Muscle of back (tissue), 11 donors: ENCODE data around the gene NANOS3. TPM values are rescaled to one million over a fixed set of nuclear protein-coding genes. Genes with fewer than 3 reads are reported as not detected.

ENCODE experiments used
- DNase-seq, 3 donors: peaks; one replicate each; pipeline versions ENCODE4 v3.0.0 to v3.0.0-alpha.2; 2013
- polyA plus RNA-seq, 10 donors: library from polyadenylated mRNA; unstranded; fragments of 120-200 nt; gene quantifications; one replicate each; pipeline ENCODE4 v1.2.1, GENCODE V29; 2013; ENCODE audit not compliant: insufficient read length in 10 of 10

NANOS3 gene
- polyA plus RNA-seq, 10 donors: 0.57 to 2.0 (median 1.3) TPM

GRCh38 chr19:13883516-13884064 is 6.7 kb downstream of the NANOS3 start:
- no peak for DNase-seq

DNA sequence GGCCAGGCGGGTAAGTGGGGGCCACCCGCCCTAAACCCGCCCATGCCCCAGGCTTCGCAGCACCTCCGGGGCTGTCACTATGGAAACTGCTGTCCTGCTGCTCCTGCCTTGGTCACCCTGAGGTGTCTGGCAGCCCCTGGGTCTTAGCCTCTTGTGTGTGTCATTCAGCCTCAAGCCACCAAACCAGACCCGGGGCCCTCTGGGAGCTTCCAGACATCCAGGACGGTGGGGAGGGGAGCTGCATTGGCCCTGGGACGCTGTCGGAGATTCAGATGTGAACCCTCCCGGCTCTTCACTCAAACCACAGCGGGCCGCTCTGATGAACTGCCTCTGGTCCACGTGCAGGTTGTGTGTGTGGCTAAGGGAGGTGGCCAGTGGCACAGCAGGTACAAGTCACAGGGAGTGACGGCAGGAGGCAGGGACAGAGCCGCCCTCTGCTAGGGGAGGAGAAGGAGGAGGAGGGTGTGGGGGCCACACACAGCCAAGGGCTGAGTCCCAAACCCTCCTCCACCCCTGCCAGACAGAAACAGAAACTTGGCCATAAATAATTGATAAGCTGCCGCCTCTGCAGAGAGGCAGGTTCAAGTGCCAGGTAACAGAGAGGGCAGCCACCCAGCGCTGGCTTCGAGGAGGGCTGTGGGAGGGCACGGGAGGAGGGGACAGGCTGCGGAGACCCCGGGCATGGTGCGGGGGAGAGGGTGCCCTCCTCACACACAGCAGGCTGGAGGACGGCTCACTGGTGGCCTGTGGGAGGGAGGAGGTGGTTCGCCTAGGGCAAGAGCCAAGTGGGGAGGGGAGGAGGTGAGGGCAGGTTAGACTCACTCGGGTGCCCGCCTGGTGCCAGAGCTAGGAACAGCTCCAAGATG is 8.0 kb downstream of the NANOS3 start:
- DNase-seq: no peak

DNA sequence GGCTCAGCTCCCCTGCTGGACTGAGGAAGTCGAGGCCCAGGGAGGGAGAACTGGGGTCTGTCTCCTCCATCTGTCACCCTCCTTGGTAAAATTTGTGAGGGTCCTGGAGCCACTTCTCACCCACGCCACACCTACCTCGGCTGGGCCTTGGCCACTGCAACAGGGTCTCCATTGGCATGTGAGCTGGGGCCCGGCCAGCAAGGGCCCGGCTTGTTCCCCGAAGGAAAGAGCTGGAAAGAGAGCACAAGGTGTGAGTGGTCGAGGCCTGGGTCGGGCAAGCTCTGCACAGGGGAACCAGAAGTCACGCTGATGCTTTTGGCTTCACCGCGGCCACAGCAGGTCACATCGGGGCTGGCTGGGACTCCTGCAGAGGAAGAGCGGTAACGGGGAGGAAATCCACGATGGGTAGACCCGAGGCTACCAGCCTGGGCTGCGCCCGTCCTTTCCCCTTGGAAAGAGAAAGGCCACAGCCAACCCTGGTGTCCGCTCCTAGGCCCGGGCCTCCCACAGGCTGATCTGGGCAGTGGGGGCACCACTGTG is 9.0 kb downstream of the NANOS3 start:
- DNase-seq: no peak

GRCh38 chr19:13887018-13887436 is 10.1 kb downstream of the NANOS3 start:
- DNase-seq: no peak

GRCh38 chr19:13887517-13887916 is 10.6 kb downstream of the NANOS3 start:
- no peak for DNase-seq

DNA sequence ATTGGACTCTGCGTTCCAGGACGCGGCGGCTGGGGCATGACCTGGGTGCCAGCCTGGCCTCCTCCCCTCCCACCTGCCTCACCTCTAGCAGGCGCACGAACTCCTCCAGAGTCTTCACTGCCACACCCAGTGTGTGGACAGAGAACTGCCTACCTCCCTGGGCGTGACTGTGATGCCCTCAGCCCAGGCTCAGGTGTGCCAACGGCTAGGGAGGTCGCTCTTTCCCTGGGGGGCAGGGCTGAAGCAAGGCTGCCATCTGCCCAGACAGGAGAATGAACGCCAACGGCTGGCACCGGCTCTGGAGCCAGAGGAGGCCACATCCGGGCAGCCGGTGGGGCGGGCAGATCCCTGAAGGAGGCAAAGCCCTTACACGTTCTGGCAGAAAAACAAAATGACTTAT is 11.3 kb downstream of the NANOS3 start:
- no peak for DNase-seq

DNA sequence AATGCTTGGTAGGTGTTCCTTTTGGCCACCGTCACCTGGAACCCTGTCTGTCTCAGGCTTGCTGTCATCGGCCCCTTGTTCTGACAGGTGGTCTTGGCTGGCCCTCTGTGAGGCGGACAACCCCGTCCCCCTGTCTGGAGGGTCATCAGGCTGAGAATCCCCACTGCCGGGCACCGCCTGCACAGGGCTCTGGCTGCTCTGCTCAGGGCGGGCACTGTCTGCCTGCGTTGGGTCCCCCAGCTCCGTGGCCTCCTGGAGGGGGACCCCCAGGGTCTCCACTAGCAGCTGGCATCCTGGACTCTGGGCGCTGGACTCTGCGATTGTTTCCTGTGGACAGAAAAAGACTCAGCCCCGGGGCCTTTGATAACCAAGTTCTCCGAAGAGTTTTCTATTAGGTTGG is 13.2 kb downstream of the NANOS3 start:
- no peak for DNase-seq

DNA sequence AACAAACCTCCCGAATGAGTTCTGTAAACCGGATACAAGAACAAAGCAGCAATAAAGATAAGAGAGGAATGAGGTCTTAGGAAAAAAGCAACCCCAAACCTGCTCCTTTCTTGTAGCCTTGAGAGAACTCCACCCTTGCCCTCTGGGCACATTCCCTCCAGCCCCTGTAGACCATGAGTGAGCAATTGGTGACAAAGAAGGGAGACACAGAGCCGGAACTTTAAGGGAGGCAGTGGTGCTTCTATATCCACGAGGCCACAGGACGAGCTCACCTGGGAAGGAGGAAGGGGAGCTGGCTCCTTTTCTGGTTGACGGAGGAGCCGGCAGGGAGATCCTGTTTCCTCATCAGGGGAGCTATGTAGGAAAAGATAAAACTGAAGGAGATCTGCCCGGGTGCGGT is 15.9 kb downstream of the NANOS3 start:
- DNase-seq: no peak

DNA sequence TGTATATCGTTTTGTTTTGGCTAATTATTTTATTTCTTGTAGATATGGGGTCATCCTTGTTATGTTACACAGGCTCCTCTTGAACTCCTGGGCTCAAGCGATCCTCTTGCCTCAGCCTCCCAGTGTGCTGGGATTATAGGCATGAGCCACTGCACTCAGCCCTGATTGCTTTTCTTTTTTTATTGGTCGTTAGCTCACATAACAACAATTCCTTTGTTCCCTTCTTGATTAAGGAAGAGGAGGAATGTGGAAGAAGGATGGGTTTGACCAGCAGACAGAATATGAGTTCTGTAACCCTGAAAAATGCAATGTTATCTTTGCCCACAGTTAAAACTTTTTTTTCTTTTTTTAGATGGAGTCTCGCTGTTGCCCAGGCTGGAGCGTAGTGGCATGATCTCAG is 17.6 kb downstream of the NANOS3 start:
- no peak for DNase-seq

GRCh38 chr19:13896227-13896626 is 19.3 kb downstream of the NANOS3 start:
- DNase-seq: no peak

DNA sequence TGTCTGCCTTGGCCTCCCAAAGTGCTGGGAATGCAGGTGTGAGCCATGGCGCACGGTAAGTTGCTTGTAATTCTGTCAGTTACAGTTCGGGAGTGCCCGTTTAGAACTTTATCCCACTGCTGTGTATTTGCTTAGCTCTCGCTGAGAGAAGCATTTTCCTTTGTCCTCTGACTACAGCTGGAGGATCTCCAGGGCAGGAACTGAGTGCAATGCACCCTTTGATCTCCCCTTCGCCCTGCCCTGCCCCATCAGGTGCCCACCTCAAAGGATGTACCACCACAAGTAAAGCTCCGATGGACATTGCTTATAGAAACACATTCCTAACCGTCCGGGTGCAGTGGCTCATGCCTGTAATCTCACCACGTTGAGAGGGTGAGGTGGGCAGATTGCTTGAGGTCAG is 22.5 kb downstream of the NANOS3 start:
- no peak for DNase-seq

GRCh38 chr19:13899912-13900584 is 23.1 kb downstream of the NANOS3 start:
- no peak for DNase-seq

GRCh38 chr19:13902993-13903555 is 26.1 kb downstream of the NANOS3 start:
- DNase-seq: no peak

DNA sequence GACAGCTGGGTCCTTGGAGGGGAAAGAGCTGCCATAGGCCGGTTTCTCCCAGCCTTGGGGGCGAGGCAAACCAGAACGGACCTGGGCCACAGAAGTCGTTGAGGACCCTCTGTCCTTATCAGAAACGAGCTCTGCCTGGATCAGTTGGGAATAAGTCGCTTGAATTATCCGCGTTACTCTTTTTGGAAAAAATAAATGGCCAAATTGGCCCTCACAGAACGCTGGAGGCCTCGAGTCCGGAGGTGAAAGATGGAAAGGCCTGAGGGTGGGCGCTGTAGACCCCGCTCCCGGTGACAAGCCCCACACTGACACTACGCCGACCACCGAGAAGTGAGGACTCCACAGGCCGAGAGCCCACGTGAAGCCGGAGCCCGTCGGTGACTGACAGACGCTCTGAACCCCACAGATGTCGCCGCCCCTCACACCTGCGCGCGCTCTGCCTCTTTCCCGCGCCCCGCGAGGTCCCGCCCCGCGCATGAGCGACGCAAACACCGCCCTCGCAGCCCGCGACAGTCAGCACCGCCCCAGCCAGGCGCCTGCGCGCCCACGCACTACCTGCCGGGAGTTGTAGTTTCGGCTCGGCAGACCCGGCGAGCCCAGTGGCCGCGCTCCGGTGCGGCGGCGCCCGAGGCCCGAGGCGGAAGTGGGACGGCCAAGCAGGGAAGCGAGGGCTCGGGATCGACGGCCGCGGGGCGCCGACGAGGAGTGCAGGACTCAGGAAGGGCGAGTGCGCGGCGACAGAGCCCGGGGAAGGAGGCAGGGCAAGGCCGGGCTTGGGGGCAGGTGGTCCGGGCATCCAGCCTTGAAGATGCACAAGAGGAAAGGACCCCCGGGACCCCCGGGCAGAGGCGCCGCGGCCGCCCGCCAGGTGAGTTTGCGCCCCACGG is 28.9 kb downstream of the NANOS3 start, which contains the start of the genes BRME1 and CC2D1A:
TSS of gene BRME1 (minus strand) at position 484 of the 887 bp plus-strand sequence. CDS start 1,225 bp downstream, outside the sequence.
TSS of gene CC2D1A (plus strand) at position 568 of the 887 bp plus-strand sequence. CDS start at position 809, 241 bp downstream.
- peak; percentile 86 to 96 (median 92) for DNase-seq

DNA sequence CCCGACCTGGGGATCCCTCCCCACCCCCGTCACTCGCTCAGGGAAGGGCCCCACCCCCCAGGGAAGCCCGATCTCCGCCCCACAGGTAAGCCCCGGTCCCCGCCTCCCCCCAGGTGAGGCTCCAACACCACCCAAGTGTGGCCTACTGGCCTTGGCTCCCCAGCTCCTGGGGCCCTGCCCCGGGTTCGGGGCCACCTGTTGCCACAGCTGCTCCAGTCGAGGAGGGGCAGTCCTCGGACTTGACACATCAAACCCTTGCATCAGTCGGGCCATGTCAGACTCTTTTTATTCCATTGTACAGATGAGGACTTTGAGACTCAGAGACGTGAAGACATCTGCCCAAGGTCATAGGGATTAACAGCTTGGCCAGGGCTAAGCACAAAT is 29.6 kb downstream of the NANOS3 start:
- DNase-seq: peak in 1 of 3 donors; percentile 38

- DNase-seq: no peak
Measured at GRCh38 chr19:13906910-13907309, 30.0 kb downstream of the NANOS3 start.

DNA sequence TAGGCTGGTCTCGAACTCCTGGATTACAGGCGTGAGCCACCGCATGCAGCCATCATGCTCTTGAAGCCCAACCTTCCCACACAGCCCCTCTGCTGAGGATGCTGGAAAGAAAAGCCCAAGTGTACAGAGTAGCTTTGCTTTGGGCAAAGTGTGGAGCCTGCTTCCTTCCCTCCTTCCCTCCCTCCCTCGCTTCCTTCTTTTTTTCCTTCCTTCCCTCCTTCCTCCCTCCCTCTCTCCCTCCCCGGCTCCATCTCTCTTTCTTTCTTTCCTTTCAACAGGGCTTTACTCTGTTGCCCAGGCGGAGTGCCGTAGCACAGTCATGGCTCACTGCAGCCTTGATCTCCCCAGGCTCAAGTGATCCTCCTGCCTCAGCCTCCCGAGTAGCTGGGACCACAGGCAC is 31.7 kb downstream of the NANOS3 start:
- no peak for DNase-seq

DNA sequence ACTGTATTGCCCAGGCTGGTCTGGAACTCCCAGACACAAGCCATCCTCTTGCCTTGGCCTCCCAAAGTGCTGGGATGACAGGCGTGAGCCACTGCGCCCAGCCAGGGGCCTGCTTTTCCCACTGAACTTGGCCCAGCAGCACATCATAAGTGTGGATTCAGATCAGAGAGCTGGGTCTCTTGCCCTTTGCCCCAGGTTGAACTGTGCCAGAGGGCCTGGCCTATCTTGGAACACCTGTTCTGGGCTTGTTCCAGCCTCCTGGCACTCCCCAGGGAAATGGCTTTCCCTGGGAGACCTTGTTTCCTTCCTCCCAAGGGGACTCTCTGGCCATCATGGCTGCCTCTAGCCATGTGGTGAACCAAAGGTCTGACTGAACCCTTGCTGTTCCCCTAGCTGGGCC is 32.5 kb downstream of the NANOS3 start:
- no peak for DNase-seq

DNA sequence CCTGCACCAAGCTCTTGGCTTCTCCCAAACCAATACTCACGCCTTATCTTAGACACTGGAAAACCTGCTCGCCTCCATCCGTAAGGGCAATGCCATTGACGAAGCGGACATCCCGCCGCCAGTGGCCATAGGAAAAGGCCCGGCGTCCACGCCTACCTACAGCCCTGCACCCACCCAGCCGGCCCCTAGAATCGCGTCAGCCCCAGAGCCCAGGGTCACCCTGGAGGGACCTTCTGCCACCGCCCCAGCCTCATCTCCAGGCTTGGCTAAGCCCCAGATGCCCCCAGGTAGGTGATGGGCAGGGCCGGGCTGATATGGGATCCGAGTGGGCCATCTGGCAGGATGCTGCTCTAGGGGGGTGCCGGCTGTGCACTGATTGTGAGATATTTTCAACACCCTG is 36.4 kb downstream of the NANOS3 start:
- DNase-seq: no peak

- DNase-seq: no peak
Measured at GRCh38 chr19:13914777-13915176, 37.8 kb downstream of the NANOS3 start.

GRCh38 chr19:13917888-13918406 is 41.0 kb downstream of the NANOS3 start:
- no peak for DNase-seq
